ENCODE data around the gene TSGA10.
"Not testable (repeated sequence)": the region's sequence is repeated elsewhere in the genome, so short reads cannot be mapped to it uniquely, and the experiment has no call there.

Gene TSGA10, protein sequence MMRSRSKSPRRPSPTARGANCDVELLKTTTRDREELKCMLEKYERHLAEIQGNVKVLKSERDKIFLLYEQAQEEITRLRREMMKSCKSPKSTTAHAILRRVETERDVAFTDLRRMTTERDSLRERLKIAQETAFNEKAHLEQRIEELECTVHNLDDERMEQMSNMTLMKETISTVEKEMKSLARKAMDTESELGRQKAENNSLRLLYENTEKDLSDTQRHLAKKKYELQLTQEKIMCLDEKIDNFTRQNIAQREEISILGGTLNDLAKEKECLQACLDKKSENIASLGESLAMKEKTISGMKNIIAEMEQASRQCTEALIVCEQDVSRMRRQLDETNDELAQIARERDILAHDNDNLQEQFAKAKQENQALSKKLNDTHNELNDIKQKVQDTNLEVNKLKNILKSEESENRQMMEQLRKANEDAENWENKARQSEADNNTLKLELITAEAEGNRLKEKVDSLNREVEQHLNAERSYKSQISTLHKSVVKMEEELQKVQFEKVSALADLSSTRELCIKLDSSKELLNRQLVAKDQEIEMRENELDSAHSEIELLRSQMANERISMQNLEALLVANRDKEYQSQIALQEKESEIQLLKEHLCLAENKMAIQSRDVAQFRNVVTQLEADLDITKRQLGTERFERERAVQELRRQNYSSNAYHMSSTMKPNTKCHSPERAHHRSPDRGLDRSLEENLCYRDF

DNA sequence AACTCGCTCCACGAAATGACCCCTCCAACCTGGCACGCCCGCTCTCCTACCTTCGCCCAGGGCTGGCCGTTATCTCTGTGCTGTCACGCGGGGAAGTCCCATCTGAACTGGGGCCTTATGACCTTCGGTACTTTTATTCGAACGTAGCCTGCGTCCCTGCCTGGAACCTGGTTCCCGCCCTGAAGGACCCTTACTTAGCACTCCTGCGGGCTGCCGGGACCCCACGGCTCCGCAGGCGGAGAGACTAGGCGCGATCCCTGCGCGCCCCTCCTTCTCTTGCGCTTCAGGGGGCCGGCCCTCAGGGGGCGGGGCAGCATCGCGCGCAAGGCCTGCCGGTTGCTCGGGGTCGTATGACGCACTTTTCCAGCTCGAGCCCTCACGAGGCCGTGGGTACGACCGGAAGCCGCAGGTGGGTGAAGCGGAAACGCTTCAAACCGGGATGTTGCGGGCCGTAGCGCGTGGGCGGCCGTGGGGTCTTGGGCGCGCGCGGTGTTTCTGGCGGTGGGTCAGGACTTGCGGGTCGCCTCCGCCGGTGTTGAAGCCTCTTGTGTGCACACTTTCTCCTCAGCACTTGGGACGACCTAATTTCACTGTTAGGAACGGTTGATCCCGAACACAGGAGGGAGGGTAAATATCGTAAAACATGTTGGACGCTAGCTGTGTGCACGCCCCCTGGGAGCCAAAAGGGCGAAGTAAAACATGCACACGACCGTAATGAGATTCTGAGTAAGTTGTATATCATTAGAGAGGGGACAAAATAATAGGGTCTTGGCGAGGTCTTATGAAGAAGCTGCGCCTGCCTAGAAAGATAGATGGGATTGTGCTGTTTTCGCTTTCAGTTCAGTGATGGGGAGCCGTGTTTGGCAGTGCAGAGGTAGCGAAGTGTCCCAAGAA is at the start of gene TSGA10, which contains the start of gene LIPT1:
Gene TSGA10, minus strand, starts transcription at position 300 of the 894 bp plus-strand sequence. CDS start 45,503 bp downstream, outside the sequence.
Gene LIPT1, plus strand, starts transcription at position 325 of the 894 bp plus-strand sequence. CDS start 6,991 bp downstream, outside the sequence.
- in situ Hi-C loops (cut with HindIII; ENCODE audit: low sequenced_read_pairs), result no loop called here
- TF ChIP-seq CTCF (IDR thresholded peaks at IDR 0.05; ENCODE audit: low read depth, low read length, missing control alignments), result peak; percentile 8

DNA sequence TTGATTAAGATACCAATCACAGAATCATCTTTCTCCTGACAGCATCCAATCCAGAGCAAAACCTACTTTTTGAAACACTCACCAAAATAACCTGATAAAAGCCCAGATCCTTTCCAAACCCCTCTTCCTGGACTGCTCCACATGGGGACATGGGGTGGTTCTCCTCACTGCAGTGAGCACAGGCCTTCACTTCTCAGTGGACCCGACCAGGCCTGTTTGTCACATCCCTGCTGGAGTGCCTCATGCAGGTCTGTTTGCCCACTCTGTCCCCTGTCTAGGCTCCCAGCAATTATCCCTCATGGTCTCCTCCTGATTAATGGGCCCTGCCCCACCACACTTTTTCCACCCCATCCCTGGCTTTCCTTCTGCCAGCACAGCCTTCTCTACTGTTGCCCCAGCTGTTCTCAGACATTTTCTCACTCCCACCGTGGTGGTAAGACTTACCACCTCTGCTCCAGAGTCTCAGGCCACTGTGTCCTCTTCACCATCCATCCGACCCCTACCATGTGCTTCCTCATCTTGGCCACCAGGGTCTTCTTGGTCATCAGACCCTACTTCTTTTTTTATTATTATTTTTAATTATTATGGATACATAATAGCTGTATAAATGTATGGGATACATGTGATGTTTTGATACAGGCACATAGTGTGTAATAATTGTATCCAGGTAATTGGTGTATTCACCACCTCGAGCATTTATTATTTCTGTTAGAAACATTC is 47.4 kb upstream of the TSGA10 start:
- no peak for DNase-seq (ENCODE audit: low read depth)
- no peak overlapping the region for H3K4me3 ChIP-seq (ENCODE audit: low read depth, low read length)
- in situ Hi-C loops (cut with HindIII; ENCODE audit: low sequenced_read_pairs), result no loop called here
- peak; percentile 15 for TF ChIP-seq CTCF (IDR thresholded peaks at IDR 0.05; ENCODE audit: low read depth, low read length, missing control alignments)

More for the DNA sequence above, at the start of gene TSGA10, which contains the start of gene LIPT1:
- peak within 1 kb of the TSS; percentile 85 for H3K4me3 ChIP-seq (ENCODE audit: low read depth, low read length)
- peak; percentile 60 for DNase-seq (ENCODE audit: low read depth)

GRCh38 chr2:99200076-99200800 is 45.5 kb upstream of the TSGA10 start:
- no peak for TF ChIP-seq CTCF (IDR thresholded peaks at IDR 0.05; ENCODE audit: low read depth, low read length, missing control alignments)
- no peak for DNase-seq (ENCODE audit: low read depth)

DNA sequence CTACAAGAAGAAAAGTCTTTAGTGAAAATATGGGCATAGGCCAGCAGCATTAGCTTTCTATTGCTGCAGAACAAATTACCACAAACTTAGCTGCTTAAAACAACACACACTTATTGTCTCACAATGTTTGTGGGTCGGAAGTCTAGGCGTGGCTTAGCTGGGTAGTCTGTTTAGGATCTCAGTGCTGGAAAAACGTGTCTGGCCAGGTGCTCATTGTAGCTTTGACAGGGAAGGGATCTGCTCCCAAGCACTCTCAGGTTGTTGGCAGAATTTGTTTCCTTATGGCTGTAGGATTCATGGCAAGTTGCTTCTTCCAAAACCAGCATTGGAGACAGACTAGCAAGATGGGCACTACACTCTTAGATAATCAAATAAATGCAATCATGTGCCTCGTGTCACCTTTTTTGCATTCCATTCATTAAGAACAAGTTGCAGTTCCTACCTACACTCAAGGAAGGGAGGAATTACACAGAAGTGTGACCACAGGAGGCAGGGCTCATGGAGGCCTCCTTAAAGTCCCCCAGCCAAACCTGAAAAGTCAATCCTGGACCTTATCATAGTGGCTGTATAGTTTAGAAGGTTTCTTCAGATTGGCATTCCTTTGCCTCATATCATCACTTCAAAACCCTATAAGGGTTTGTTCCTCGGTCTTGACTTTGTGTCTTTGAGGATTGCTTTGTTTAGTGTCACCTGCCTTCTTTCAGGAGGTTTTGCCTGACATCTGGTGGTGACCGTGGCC is 43.5 kb upstream of the TSGA10 start:
- DNase-seq (ENCODE audit: low read depth), result no peak
- H3K4me3 ChIP-seq (ENCODE audit: low read depth, low read length), result no peak overlapping the region
- in situ Hi-C loops (cut with HindIII; ENCODE audit: low sequenced_read_pairs), result no loop called here
- TF ChIP-seq CTCF (IDR thresholded peaks at IDR 0.05; ENCODE audit: low read depth, low read length, missing control alignments), result no peak

More at GRCh38 chr2:99200076-99200800, 45.5 kb upstream of the TSGA10 start:
- in situ Hi-C loops (cut with HindIII; ENCODE audit: low sequenced_read_pairs), result no loop called here
- H3K4me3 ChIP-seq (ENCODE audit: low read depth, low read length), result no peak overlapping the region

DNA sequence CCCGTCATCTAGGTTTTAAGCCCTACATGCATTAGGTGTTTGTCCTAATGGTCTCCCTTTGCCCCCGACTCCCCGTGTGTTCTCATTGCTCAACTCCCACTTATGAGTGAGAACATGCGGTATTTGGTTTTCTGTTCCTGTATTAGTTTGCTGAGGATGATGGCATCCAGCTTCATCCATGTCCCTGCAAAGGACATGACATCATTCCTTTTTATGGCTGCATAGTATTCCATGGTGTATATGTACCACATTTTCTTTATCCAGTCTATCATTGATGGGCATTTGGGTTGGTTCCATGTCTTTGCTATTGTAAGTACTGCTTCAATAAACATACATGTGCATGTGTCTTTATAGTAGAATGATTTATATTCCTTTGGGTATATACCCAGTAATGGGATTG is 37.6 kb upstream of the TSGA10 start:
- DNase-seq (ENCODE audit: low read depth); in situ Hi-C loops (cut with HindIII; ENCODE audit: low sequenced_read_pairs); H3K4me3 ChIP-seq (ENCODE audit: low read depth, low read length): not testable (repeated sequence)

Data from astrocyte of the cerebellum (primary cell).